DOHH2 (cell line): Measurements from ENCODE around the gene ACSL1.

Source experiments
- H3F3A ChIP-seq: fragments of 200-600 bp; sonication (generic), shearing (Covaris generic); 2 replicates; pipeline ENCODE4 v1.6.0; 2016; ENCODE audit warnings: antibody characterized with exemption, mild to moderate bottlenecking; ENCODE audit not compliant: control insufficient read depth, insufficient read depth
- H3K27ac ChIP-seq: fragments of 200-600 bp; sonication (generic); 2 replicates; pipeline ENCODE4 v1.5.1; 2014; ENCODE audit warnings: low read depth, mild to moderate bottlenecking, low read length, moderate library complexity
- H3K27me3 ChIP-seq: fragments of 200-600 bp; sonication (generic); 2 replicates; pipeline ENCODE4 v1.6.1; 2014; ENCODE audit warnings: mild to moderate bottlenecking, low read length, mixed read lengths; ENCODE audit not compliant: control insufficient read depth
- H3K36me3 ChIP-seq: fragments of 200-600 bp; sonication (generic); 2 replicates; pipeline ENCODE4 v1.6.1; 2014; ENCODE audit warnings: mild to moderate bottlenecking, low read length, moderate library complexity, mixed read lengths; ENCODE audit not compliant: control insufficient read depth
- H3K4me1 ChIP-seq: fragments of 200-600 bp; sonication (generic); 2 replicates; pipeline ENCODE4 v1.6.1; 2014; ENCODE audit warnings: mild to moderate bottlenecking, low read length, mixed read lengths; ENCODE audit not compliant: control insufficient read depth
- H3K4me2 ChIP-seq: fragments of 200-600 bp; sonication (generic); 2 replicates; pipeline ENCODE4 v1.6.0; 2014; ENCODE audit warnings: mild to moderate bottlenecking, low read length, moderate library complexity
- H3K4me3 ChIP-seq: fragments of 200-600 bp; sonication (generic); 2 replicates; pipeline ENCODE4 v1.5.1; 2014; ENCODE audit warnings: mild to moderate bottlenecking, low read length, mixed read lengths
- H3K79me2 ChIP-seq: fragments of 200-600 bp; sonication (generic); 2 replicates; pipeline ENCODE4 v1.6.1; 2014; ENCODE audit warnings: mild to moderate bottlenecking, low read length, mixed read lengths; ENCODE audit not compliant: control insufficient read depth
- H3K9me2 ChIP-seq: fragments of 200-600 bp; sonication (generic); replicated peaks from 2 replicates; pipeline ENCODE4 v1.6.1; 2014; ENCODE audit warnings: mild to moderate bottlenecking, low read length, mixed read lengths; ENCODE audit not compliant: control insufficient read depth
- H3K9me3 ChIP-seq: fragments of 200-600 bp; sonication (generic); 2 replicates; pipeline ENCODE4 v1.6.1; 2014; ENCODE audit warnings: antibody characterized with exemption, low read length, mixed read lengths; ENCODE audit not compliant: control insufficient read depth, insufficient read depth
- H4K20me1 ChIP-seq: fragments of 200-600 bp; sonication (generic); 2 replicates; pipeline ENCODE4 v1.6.0; 2014; ENCODE audit warnings: low read depth, mild to moderate bottlenecking, antibody characterized with exemption, low read length, moderate library complexity; ENCODE audit not compliant: control insufficient read depth, insufficient read depth
- CTCF ChIP-seq: fragments of 200-600 bp; sonication (generic); IDR thresholded peaks from one replicate; pipeline ENCODE4 v1.5.1; 2014; ENCODE audit warnings: antibody characterized with exemption, mild to moderate bottlenecking, low read depth, low read length; ENCODE audit not compliant: poor library complexity, severe bottlenecking
- EZH2phosphoT487 ChIP-seq: fragments of 200-600 bp; sonication (generic); IDR thresholded peaks from 2 replicates; pipeline ENCODE4 v1.6.1; 2017; ENCODE audit warnings: borderline replicate concordance, mild to moderate bottlenecking, antibody characterized with exemption, low read length, moderate library complexity, mixed read lengths

ACSL1 gene

GRCh38 chr4:184854673-184855072, 28.9 kb upstream of the ACSL1 start:
- Histone ChIP-seq H3K4me1 (peaks cover 49% of the 10 kb centered on the region), H3K27ac (no peak overlapping the region), H3K27me3 (peaks cover 16% of the 10 kb centered on the region), H4K20me1 (no peaks in the 10 kb centered on the region), H3K36me3 (no peaks in the 10 kb centered on the region), H3K79me2 (no peaks in the 10 kb centered on the region), H3K9me2 (no peaks in the 10 kb centered on the region), H3F3A (peaks cover 9% of the 10 kb centered on the region; the same call in 1 of the 2 replicates), H3K4me3 (no peak overlapping the region), H3K9me3 (no peaks in the 10 kb centered on the region), H3K4me2 (peak overlapping the region; percentile 24; the same call in 1 of the 2 replicates)
- TF ChIP-seq CTCF (no peak), EZH2phosphoT487 (no peak)

- peaks cover 24% of the 10 kb centered on the region for H3K27me3 ChIP-seq
- no peak overlapping the region for H3K4me3 ChIP-seq
- no peaks in the 10 kb centered on the region for H3K9me2 ChIP-seq
- H3K4me1 ChIP-seq: peaks cover 49% of the 10 kb centered on the region
- H3K36me3 ChIP-seq: no peaks in the 10 kb centered on the region
- no peaks in the 10 kb centered on the region for H3K79me2 ChIP-seq
- H3K4me2 ChIP-seq: no peak overlapping the region
- TF ChIP-seq EZH2phosphoT487: no peak
- no peak for TF ChIP-seq CTCF
- H3K9me3 ChIP-seq: no peaks in the 10 kb centered on the region
- H3F3A ChIP-seq: peaks cover 9% of the 10 kb centered on the region; the same call in 1 of the 2 replicates
- no peak overlapping the region for H3K27ac ChIP-seq
- H4K20me1 ChIP-seq: no peaks in the 10 kb centered on the region
Observed at GRCh38 chr4:184853436-184853835, 27.7 kb upstream of the ACSL1 start.

GRCh38 chr4:184851886-184852285, 26.1 kb upstream of the ACSL1 start:
- Histone ChIP-seq H4K20me1 (no peaks in the 10 kb centered on the region), H3K27me3 (peaks cover 27% of the 10 kb centered on the region), H3K4me3 (peak overlapping the region; percentile 63), H3K79me2 (no peaks in the 10 kb centered on the region), H3K4me2 (peak overlapping the region; percentile 77), H3K27ac (no peak overlapping the region), H3F3A (peaks cover 9% of the 10 kb centered on the region; the same call in 1 of the 2 replicates), H3K36me3 (no peaks in the 10 kb centered on the region), H3K9me2 (no peaks in the 10 kb centered on the region), H3K4me1 (peaks cover 49% of the 10 kb centered on the region), H3K9me3 (no peaks in the 10 kb centered on the region)
- TF ChIP-seq EZH2phosphoT487 (no peak), CTCF (no peak)
